AG04450 (cell line): ENCODE measurements around the gene NEDD8. TPM values are rescaled to one million over a fixed set of nuclear protein-coding genes. Genes with fewer than 3 reads are reported as not detected.

Experiments
- CTCF ChIA-PET: fragments of 300-600, 350-600 bp; formaldehyde crosslinking; extraction: SDS; loops from one replicate; lab custom pipeline; 2022; ENCODE audit warnings: antibody characterized with exemption, inconsistent platforms; lab: Charles Lee
- POLR2A ChIA-PET: fragments of 350-600 bp; formaldehyde crosslinking; extraction: SDS; loops from one replicate; lab custom pipeline; 2021; ENCODE audit warnings: antibody characterized with exemption, inconsistent platforms; lab: Yijun Ruan, JAX
- DNase-seq: peaks from one replicate; pipeline ENCODE4 v3.0.0-alpha.2; 2011; ENCODE audit warnings: low read depth, low spot score
- H3K27ac ChIP-seq: one replicate; pipeline ENCODE4 v1.5.1; 2012; ENCODE audit warnings: low read depth, low read length, control low read depth
- H3K27me3 ChIP-seq: one replicate; pipeline ENCODE4 v1.6.0; 2012; ENCODE audit warnings: low read length; ENCODE audit not compliant: control insufficient read depth, insufficient read depth
- H3K4me3 ChIP-seq: 2 replicates; pipeline ENCODE4 v1.5.1; 2011; ENCODE audit warnings: mild to moderate bottlenecking, low read depth, low read length, control low read depth
- H3K9me3 ChIP-seq: 2 replicates; pipeline ENCODE4 v1.5.1; 2012; ENCODE audit warnings: low read length; ENCODE audit not compliant: control insufficient read depth, insufficient read depth
- CTCF ChIP-seq: IDR thresholded peaks from 2 replicates; pipeline ENCODE4 v1.5.1; 2011; ENCODE audit warnings: low read depth, low read length, control low read depth, inconsistent platforms
- polyA plus RNA-seq: library from polyadenylated mRNA; depleted of rRNA; stranded (reverse); fragments of >200 nt; gene quantifications from 2 replicates; pipeline ENCODE4 v1.2.3, GENCODE V29; 2011

Gene NEDD8
- polyA plus RNA-seq, 1 experiment: 363 TPM

DNA sequence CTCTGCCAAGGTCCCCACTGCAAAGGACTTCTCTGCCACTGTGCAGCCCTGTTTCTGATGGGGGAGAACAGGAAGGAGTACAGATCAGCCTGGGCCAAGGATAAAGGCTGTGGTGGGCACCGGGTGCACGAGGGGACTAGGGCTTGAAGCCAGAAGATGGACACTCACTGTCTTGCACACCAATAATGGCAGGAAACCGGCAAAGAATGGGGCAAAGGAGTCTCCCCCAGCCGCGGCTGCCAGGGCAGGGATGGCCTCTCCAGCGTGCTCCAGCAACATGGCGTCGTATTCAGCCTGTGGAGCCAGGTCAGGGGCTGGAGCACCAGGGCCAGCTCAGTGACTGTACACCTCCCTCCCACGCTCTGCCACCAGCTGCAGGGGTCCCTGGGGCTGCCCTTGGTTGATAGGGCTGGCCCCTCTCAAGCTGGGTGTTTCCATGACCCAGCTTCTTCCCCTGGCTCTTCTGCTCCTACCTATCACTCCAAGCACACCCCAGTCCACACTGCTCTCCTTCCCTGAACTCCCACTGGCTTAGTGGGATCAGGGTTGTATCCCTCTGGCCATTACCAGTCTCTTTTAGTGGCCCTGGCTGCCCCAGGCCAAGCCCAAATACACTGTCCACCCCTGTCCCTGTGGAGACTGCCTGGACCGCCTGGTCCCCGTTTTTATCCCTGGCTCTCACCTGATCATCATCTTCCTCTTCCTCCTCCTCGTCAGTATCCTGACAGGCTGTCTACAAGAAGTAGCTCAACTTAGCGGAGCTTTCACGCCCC, 49.9 kb downstream of the NEDD8 start:
- no peak for DNase-seq
- Histone ChIP-seq H3K4me3 (no peak overlapping the region), H3K27ac (no peak overlapping the region), H3K9me3 (no peaks in the 10 kb centered on the region), H3K27me3 (no peaks in the 10 kb centered on the region)
- ChIA-PET CTCF (interaction anchor here (0.8 kb wide), 1 partner anchor 41 kb away, joined by 4 read pairs; the partner anchor contains the start of gene EMC9), POLR2A (interaction anchor here (0.6 to 1.1 kb wide), 2 partner anchors 12 to 37 kb away, joined by 4 to 5 read pairs; no protein-coding TSS in a partner anchor)
- no peak for TF ChIP-seq CTCF

DNA sequence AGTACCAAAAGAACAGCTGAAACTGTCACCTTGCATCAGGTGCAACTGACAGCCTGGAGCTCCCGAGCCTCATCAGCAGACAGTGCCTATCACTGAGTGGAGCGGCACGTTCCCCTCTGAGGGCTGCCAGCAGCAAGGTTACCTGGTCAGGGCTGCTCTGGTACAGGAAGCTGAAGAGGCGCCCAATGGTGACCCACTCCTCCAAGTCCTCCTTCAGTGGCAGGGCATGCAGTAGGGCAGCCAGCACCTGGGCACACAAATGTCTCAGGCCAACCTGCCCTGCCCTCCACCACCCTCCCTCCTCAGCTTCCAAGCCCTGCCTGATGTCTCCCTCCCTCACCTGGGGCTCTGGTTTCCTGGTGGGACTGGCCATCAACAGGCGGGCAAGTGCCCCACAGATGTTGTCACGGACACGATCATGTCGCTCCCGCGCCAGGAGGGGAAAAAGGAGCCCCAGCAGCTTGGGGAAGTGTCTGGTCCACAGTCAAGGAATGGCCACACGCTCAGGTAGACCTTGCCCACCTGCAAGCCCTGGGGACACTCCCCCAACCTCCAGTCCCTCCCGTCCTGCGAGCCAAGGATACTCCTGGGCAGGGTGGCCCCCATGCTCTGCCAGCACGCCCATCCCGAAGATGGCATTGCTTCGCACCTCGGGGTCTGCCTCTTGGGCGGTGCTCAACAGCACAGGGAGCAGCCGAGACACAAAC, 50.6 kb downstream of the NEDD8 start:
- ChIA-PET CTCF (interaction anchor here (2.0 kb wide), 1 partner anchor 20 kb away, joined by 6 read pairs; the partner anchor contains the start of gene IRF9), POLR2A (interaction anchor here (0.6 to 1.1 kb wide), 2 partner anchors 12 to 38 kb away, joined by 4 to 5 read pairs; no protein-coding TSS in a partner anchor)
- H3K9me3 ChIP-seq: no peaks in the 10 kb centered on the region
- no peak overlapping the region for H3K27ac ChIP-seq
- H3K4me3 ChIP-seq: no peak overlapping the region
- no peak for TF ChIP-seq CTCF
- H3K27me3 ChIP-seq: no peaks in the 10 kb centered on the region
- no peak for DNase-seq

GRCh38 chr14:24179961-24180796, 52.0 kb downstream of the NEDD8 start:
- peak; percentile 27 for DNase-seq
- peak overlapping the region; percentile 61 for H3K27ac ChIP-seq
- TF ChIP-seq CTCF: no peak
- no peaks in the 10 kb centered on the region for H3K27me3 ChIP-seq
- no peaks in the 10 kb centered on the region for H3K9me3 ChIP-seq
- CTCF ChIA-PET: interaction anchor here (0.9 to 2.0 kb wide), 2 partner anchors 19 to 154 kb away, joined by 3 to 6 read pairs; partner anchors contain the start of gene IRF9
- no peak overlapping the region for H3K4me3 ChIP-seq
- POLR2A ChIA-PET: interaction anchor here (0.6 to 1.4 kb wide), 5 partner anchors 8 to 191 kb away, joined by 3 to 4 read pairs (median 3); partner anchors contain the start of genes CHMP4A, DHRS4L2 and IPO4

GRCh38 chr14:24179294-24179960, 52.7 kb downstream of the NEDD8 start:
- DNase-seq: no peak
- H3K27me3 ChIP-seq: no peaks in the 10 kb centered on the region
- ChIA-PET CTCF (interaction anchor here (0.9 to 2.0 kb wide), 2 partner anchors 18 to 155 kb away, joined by 3 to 6 read pairs; partner anchors contain the start of gene IRF9), POLR2A (interaction anchor here (0.6 to 1.4 kb wide), 4 partner anchors 9 to 191 kb away, joined by 3 to 4 read pairs (median 4); partner anchors contain the start of genes CHMP4A, DHRS4L2 and IPO4)
- no peak for TF ChIP-seq CTCF
- H3K27ac ChIP-seq: peak overlapping the region; percentile 61
- H3K9me3 ChIP-seq: no peaks in the 10 kb centered on the region
- no peak overlapping the region for H3K4me3 ChIP-seq
